ENCODE measurements around the gene C5.
A peak's percentile ranks its signal among the peaks of the same experiment; 100 is the strongest.
"Not testable (repeated sequence)": the region's sequence is repeated elsewhere in the genome, so short reads cannot be mapped to it uniquely, and the experiment has no call there.

The C5 gene

GRCh38 chr9:121048618-121049017 lies 1.5 kb downstream of the C5 start:
- no peak for DNase-seq (ENCODE audit: low read depth)

GRCh38 chr9:121048175-121048574 lies 1.9 kb downstream of the C5 start:
- DNase-seq (ENCODE audit: low read depth): no peak

- DNase-seq (ENCODE audit: low read depth): no peak
Observed at GRCh38 chr9:121038804-121039203, 11.3 kb downstream of the C5 start.

GRCh38 chr9:121038362-121038761 lies 11.7 kb downstream of the C5 start:
- DNase-seq (ENCODE audit: low read depth): no peak

GRCh38 chr9:121035717-121036116 lies 14.4 kb downstream of the C5 start:
- not testable (repeated sequence) for DNase-seq (ENCODE audit: low read depth)

GRCh38 chr9:121034529-121034928 lies 15.5 kb downstream of the C5 start:
- no peak for DNase-seq (ENCODE audit: low read depth)

GRCh38 chr9:121029469-121029868 lies 20.6 kb downstream of the C5 start:
- no peak for DNase-seq (ENCODE audit: low read depth)

GRCh38 chr9:121028285-121028684 lies 21.8 kb downstream of the C5 start:
- DNase-seq (ENCODE audit: low read depth): not testable (repeated sequence)

GRCh38 chr9:121026768-121027167 lies 23.3 kb downstream of the C5 start:
- DNase-seq (ENCODE audit: low read depth): no peak

GRCh38 chr9:121026260-121026691 lies 23.8 kb downstream of the C5 start:
- peak; percentile 3 for DNase-seq (ENCODE audit: low read depth)

- DNase-seq (ENCODE audit: low read depth): no peak
Observed at GRCh38 chr9:121024237-121024636, 25.8 kb downstream of the C5 start.

- DNase-seq (ENCODE audit: low read depth): peak; percentile 8
Observed at GRCh38 chr9:121023064-121023463, 27.0 kb downstream of the C5 start.

GRCh38 chr9:121021301-121021700 lies 28.8 kb downstream of the C5 start:
- DNase-seq (ENCODE audit: low read depth): peak; percentile 12

- DNase-seq (ENCODE audit: low read depth): no peak
Observed at GRCh38 chr9:121019273-121019672, 30.8 kb downstream of the C5 start.

- no peak for DNase-seq (ENCODE audit: low read depth)
Observed at GRCh38 chr9:121013911-121014310, 36.2 kb downstream of the C5 start.

- DNase-seq (ENCODE audit: low read depth): no peak
Observed at GRCh38 chr9:121009650-121010049, 40.4 kb downstream of the C5 start.

- DNase-seq (ENCODE audit: low read depth): no peak
Observed at GRCh38 chr9:120999317-120999716, 50.8 kb downstream of the C5 start.

- no peak for DNase-seq (ENCODE audit: low read depth)
Observed at GRCh38 chr9:120998111-120998510, 52.0 kb downstream of the C5 start.

GRCh38 chr9:120997502-120997901 lies 52.6 kb downstream of the C5 start:
- no peak for DNase-seq (ENCODE audit: low read depth)

GRCh38 chr9:120996409-120996808 lies 53.7 kb downstream of the C5 start:
- no peak for DNase-seq (ENCODE audit: low read depth)

GRCh38 chr9:120989065-120989464 lies 61.0 kb downstream of the C5 start:
- no peak for DNase-seq (ENCODE audit: low read depth)

GRCh38 chr9:120985819-120986222 lies 64.3 kb downstream of the C5 start:
- peak; percentile 24 for DNase-seq (ENCODE audit: low read depth)

- no peak for DNase-seq (ENCODE audit: low read depth)
Observed at GRCh38 chr9:120983259-120983837, 66.7 kb downstream of the C5 start.

GRCh38 chr9:120982836-120983235 lies 67.2 kb downstream of the C5 start:
- DNase-seq (ENCODE audit: low read depth): peak; percentile 25

- DNase-seq (ENCODE audit: low read depth): no peak
Observed at GRCh38 chr9:120980951-120981350, 69.1 kb downstream of the C5 start.

Data from GM04504 (cell line).